Measurements from ENCODE around the gene OSBPL9. TPM values are rescaled to one million over a fixed set of nuclear protein-coding genes. Genes with fewer than 3 reads are reported as not detected.
A peak's percentile ranks its signal among the peaks of the same experiment; 100 is the strongest.

OSBPL9 gene
- total and polyA plus RNA-seq, 10 of the 15 experiments (the other 5 are each of a cell fraction or from before 2014, with no cell fraction given), result 25.9 to 156 (median 108) TPM

- 100% methylated on average over 1 of the region's 1 CpG for WGBS (ENCODE audit: insufficient coverage, insufficient replicate concordance, low lambda C conversion rate, missing lambda C conversion rate)
- no TSS peak for BruUV-seq (replicated peaks)
These were observed 176.0 kb downstream of the OSBPL9 start for GRCh38 chr1:51792864-51793263.

More at GRCh38 chr1:51792864-51793263, 176.0 kb downstream of the OSBPL9 start:
- FAIRE-seq, result no peak
- H2AFZ ChIP-seq (ENCODE audit: control insufficient read depth, low read depth, low read length), result no peak overlapping the region
- no peak overlapping the region for H3K4me2 ChIP-seq (ENCODE audit: control insufficient read depth, insufficient read depth)
- H3K4me3 ChIP-seq, result no peak overlapping the region
- H3K36me3 ChIP-seq (ENCODE audit: control insufficient read depth in 2 of 2, insufficient read depth in 2 of 2, low read length in 1 of 2), result peaks cover 11 to 34% of the 10 kb centered on the region in 2 experiments
- H3K9ac ChIP-seq (ENCODE audit: control insufficient read depth, insufficient read depth, low read length), result no peak overlapping the region
- DNase-seq (ENCODE audit: low read depth, low spot score), result no peak
- ChIA-PET SMC1A (ENCODE audit: uncharacterized antibody, unreplicated experiment) (interaction anchor here (1.4 kb wide), 1 partner anchor 9 kb away, joined by 3 read pairs; no protein-coding TSS in a partner anchor), CTCF (interaction anchor here (1.2 kb wide), 1 partner anchor 24 kb away, joined by 3 read pairs; no protein-coding TSS in a partner anchor), RAD21 (ENCODE audit: unreplicated experiment) (no interaction called here), POLR2A (no interaction called here)
- H3K79me2 ChIP-seq (ENCODE audit: control insufficient read depth, insufficient read depth, low read length), result no peaks in the 10 kb centered on the region
- H3K27ac ChIP-seq (ENCODE audit: control insufficient read depth, insufficient read depth), result no peak overlapping the region
- no peaks in the 10 kb centered on the region for H3K27me3 ChIP-seq (replicated peaks in 1 of 2; ENCODE audit: control insufficient read depth in 2 of 2, insufficient read depth in 2 of 2, low read length in 1 of 2)
- H3K9me3 ChIP-seq (replicated peaks; ENCODE audit: control insufficient read depth, insufficient read depth, low read length), result no peaks in the 10 kb centered on the region
- intact Hi-C loops (cut with micrococcal nuclease; ENCODE audit: unreplicated experiment), result no loop called here
- peak; percentile 8; the same call in 1 of the 3 replicates for ATAC-seq
- no peaks in the 10 kb centered on the region for H3K4me1 ChIP-seq (ENCODE audit: control insufficient read depth, insufficient read depth, low read length)
- no peak for TF ChIP-seq EGR1 (IDR thresholded peaks at IDR 0.05; ENCODE audit: borderline replicate concordance in 1 of 2, low read depth in 2 of 2, low read length in 2 of 2)
- TF ChIP-seq PML (IDR thresholded peaks at IDR 0.05; ENCODE audit: low read length), result no peak
- no peak for TF ChIP-seq SRF (IDR thresholded peaks at IDR 0.05; ENCODE audit: low read depth in 2 of 2, low read length in 2 of 2)
- no peak for TF ChIP-seq IKZF2 (IDR thresholded peaks at IDR 0.05)
- TF ChIP-seq SMC3 (IDR thresholded peaks at IDR 0.05; ENCODE audit: borderline replicate concordance, low read length), result no peak
- no peak for TF ChIP-seq PRDM15 (CRISPR knock-in tag; IDR thresholded peaks at IDR 0.05)
- no peak for TF ChIP-seq ASH2L (IDR thresholded peaks at IDR 0.05; ENCODE audit: borderline replicate concordance, low read depth)
- no peak for TF ChIP-seq RFX5 (IDR thresholded peaks at IDR 0.05; ENCODE audit: low read depth, low read length)
- no peak for TF ChIP-seq NRF1 (conservative IDR thresholded peaks at IDR 0.05; ENCODE audit: low read depth, low read length)
- no peak for TF ChIP-seq HCFC1 (IDR thresholded peaks at IDR 0.05; ENCODE audit: low read length)
- no peak for TF ChIP-seq ZNF622 (IDR thresholded peaks at IDR 0.05)
- TF ChIP-seq ATF2 (IDR thresholded peaks at IDR 0.05; ENCODE audit: low read length), result no peak
- TF ChIP-seq PAX5 (IDR thresholded peaks at IDR 0.05; ENCODE audit: borderline replicate concordance, low read depth, low read length), result no peak
- TF ChIP-seq EZH2 (IDR thresholded peaks at IDR 0.05; ENCODE audit: borderline replicate concordance, control insufficient read depth, low read depth, low read length), result no peak
- TF ChIP-seq SMARCA5 (IDR thresholded peaks at IDR 0.05), result no peak
- TF ChIP-seq GABPA (IDR thresholded peaks at IDR 0.05; ENCODE audit: low read depth), result no peak
- H4K20me1 ChIP-seq (ENCODE audit: control insufficient read depth, insufficient read depth), result no peaks in the 10 kb centered on the region
- in situ Hi-C loops (cut with MboI), result no loop called here
